ENCODE results near the gene PLXDC2.

Gene PLXDC2

GRCh38 chr10:19862811-19863515, 46.7 kb downstream of the PLXDC2 start:
- no peak for FAIRE-seq

DNA sequence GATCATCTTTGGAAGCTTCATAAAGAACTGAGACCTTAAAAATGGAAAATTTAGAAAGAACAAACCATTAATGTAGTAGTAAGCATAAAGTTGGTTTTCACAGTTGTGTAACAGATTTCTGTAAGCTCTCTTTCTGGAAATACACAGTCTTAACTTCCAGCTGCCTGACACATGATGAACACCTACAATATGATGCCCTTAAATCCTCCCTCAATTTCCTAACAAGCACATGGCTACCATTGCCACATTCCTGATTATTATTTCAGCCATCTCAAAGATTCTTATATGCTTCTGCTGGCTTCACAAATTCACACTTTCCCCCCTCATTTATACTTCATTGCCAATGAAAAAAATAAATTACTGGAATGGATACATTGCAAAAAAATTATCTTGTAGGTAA, 49.4 kb downstream of the PLXDC2 start:
- no peak for FAIRE-seq

DNA sequence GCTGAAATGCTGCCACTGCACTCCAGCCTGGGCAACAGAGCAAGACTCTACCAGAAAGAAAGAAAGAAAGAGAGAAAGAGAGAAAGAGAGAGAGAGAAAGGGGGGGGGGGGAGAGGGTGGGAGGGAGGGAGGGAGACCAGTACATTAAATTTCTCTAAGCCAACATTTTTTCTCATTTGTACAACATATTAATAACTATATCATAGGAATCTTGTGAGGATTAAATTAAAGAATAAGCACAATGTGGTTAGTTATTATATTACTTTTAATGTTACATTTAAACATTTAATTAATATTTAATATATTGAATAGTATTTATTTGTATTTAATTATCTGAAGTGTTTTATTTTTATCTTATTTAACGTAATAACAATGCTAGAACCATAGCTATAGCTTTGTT, 53.1 kb downstream of the PLXDC2 start:
- no peak for FAIRE-seq

GRCh38 chr10:19872504-19873271, 56.5 kb downstream of the PLXDC2 start:
- FAIRE-seq = no peak

DNA sequence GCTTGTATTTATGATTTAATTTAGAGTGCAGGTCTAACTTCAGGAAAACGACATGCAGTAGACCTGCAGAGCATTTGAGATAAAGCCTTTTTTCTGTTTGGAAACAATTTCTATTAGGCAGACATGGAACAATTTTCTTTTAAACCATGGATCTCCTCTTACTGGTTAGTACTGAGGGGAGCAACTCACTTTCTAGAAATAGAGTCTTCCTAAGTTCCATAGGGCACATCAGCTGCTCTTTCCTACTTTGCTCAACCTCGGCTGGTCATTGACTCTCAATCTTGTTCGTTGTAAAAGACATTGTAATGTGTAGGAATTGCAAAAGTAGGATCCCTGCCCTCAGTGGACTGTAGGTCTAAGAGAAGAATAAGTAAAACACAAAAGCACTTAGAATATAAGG, 58.0 kb downstream of the PLXDC2 start:
- no peak for FAIRE-seq

GRCh38 chr10:19874791-19875190, 58.6 kb downstream of the PLXDC2 start:
- no peak for FAIRE-seq

GRCh38 chr10:19876570-19876969, 60.3 kb downstream of the PLXDC2 start:
- FAIRE-seq = no peak

GRCh38 chr10:19877466-19878255, 61.4 kb downstream of the PLXDC2 start:
- no peak for FAIRE-seq

- FAIRE-seq = no peak
These were observed 66.4 kb downstream of the PLXDC2 start for GRCh38 chr10:19882621-19883020.

DNA sequence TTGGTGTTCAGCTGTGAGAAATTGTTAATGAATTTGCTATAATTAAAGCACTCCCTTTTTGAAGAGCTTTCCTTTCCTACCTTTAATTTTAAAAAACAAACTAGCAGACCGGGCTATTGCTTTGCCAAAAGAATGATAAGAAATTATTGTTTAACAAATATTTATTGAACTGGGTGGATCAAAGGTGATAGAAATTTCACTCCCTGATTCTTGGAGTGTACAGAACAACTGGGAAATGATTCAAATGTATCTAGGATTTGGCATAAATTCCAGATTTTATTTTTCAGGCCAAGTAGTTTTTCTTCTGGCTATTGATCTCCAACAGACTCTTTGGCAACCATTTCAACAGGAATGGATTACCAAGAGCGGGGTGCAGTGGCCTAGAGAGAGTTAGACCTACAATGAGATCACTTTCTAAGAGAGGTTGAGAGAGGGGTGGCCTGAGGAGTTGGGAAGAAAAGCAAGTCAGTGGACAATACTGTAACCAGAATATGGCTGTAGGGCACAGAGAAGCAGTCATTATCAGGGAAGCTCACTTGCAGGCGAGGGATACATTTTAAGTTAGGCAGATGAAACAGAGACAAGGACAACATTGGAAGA, 71.9 kb downstream of the PLXDC2 start:
- no peak for FAIRE-seq

- FAIRE-seq = no peak
These were observed 73.0 kb downstream of the PLXDC2 start for GRCh38 chr10:19889256-19889655.

- FAIRE-seq = no peak
These were observed 75.2 kb downstream of the PLXDC2 start for GRCh38 chr10:19891429-19891828.

DNA sequence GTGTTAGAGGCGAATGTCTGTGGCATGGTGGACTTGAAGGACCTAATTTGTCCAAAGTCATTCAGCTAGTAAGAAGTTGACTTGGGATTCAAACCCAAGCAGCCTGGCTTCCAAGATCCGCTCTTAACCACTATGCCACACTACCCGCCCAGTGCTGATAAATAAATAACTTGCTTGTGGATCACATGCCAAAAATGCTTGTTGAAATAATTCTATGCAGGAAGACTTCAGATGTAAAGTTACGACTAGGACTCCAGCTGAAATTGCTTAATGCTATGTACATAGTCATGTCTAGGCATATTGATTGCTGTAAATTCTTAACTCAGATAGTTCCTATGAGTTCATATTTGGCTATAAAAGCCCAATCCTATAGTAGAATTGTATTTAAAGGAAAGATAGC, 76.0 kb downstream of the PLXDC2 start:
- no peak for FAIRE-seq

DNA sequence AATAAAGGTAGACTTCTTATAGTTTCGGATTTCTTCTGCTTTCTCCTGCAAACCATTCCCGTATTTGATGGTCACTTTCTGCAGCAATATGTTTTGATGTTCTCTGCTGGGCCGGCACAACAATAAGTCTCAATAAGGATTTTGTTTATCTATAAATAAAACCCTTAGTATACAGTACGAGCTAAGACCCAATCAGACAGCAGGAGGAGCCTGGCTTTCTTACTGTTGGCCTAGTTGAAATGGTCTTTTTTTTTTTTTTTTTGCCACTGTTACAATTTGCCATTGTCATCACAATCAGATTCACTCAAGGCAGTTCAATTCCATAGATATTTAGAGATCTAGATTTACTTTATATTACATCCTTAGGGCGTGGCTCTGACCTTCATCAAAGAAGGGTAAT, 76.4 kb downstream of the PLXDC2 start:
- FAIRE-seq = no peak

GRCh38 chr10:19895500-19895899, 79.3 kb downstream of the PLXDC2 start:
- FAIRE-seq = no peak

- no peak for FAIRE-seq
These were observed 86.2 kb downstream of the PLXDC2 start for GRCh38 chr10:19902456-19902855.

DNA sequence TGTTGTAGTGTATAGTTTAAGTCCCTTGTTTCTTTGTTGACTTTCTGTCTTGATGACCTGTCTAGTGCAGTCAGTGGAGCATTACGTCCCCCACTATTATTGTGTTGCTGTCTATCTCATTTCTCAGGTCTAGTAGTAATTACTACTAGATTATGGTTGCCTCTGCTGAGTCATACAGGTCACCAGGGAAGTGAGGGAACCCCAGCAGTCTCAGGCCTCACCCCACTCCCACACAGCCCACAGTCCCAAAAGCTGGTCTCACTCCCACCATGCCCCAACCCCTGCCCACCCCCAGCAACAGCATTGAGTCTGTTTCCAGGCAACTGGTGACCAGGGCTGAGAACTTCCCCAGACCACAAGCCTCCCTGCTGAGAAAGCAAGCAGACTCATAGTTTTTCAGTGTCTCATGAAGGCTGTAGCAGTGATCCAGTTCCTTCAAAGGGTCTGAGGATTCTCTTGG, 88.0 kb downstream of the PLXDC2 start:
- no peak for FAIRE-seq

DNA sequence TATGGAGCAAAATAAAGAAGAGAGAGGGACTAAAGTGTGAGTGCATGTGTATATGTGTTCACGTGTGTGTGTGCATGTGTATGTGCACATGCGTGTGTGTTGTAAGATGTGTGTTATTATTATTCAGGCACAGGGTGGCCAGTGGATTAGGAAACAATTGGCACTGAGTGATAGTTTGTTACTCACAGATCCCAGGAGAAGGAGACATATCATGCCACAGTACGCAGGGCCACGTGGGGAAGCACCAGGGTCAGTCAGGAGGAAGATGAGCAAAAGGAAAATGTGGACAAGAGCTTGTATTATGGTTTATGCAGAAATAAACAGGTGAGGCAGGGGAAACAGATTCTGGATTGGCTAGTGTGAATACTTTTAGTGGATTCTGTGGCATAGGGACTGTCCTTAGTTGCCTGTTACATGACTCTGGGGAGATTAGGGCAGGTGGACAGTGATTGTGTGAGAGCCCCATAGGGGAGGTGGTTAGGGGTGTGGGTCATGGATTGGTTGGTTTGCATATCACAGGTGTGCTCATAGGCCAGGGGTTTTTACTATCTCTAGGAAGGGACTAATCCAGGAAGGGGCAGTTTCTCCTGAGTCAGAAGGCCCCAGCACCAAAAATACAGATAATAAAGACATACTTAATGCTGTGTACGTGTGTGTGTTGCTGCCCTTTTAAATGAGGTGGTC, 90.0 kb downstream of the PLXDC2 start:
- no peak for FAIRE-seq

GRCh38 chr10:19908991-19909696, 92.9 kb downstream of the PLXDC2 start:
- FAIRE-seq = no peak

GRCh38 chr10:19911886-19912285, 95.7 kb downstream of the PLXDC2 start:
- no peak for FAIRE-seq

- no peak for FAIRE-seq
These were observed 97.8 kb downstream of the PLXDC2 start for GRCh38 chr10:19913987-19914386.

DNA sequence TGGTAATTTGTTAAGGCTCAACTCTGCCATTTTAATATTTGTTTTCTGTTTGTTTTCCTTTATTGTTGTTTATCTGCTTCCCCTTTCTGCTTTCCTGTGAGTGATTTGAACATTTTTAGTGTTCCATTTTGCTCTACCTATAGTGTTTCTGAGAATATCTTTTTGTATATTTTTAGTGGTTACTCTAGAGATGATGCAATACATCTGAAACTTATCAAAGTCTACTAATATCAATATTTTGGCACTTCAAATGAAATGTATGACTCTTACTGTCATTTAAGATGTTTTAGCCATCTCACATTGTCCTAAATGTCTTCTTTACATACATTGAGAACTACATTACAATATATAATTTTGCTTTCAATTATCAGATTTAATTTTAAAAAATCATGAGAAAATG, 98.9 kb downstream of the PLXDC2 start:
- no peak for FAIRE-seq

All from TTC549 (cell line).